Left lung (tissue), 10 donors: ENCODE data around the gene KRT80. TPM values are rescaled to one million over a fixed set of nuclear protein-coding genes. Genes with fewer than 3 reads are reported as not detected.

Source experiments
- ATAC-seq: fragments of 200-7000 bp; cut with Tn5 transposase; one replicate; pipeline ENCODE4 v1.9.1; 2020; ENCODE audit warnings: moderate library complexity
- DNase-seq, 4 donors: peaks; one replicate each; pipeline ENCODE4 v3.0.0-alpha.2; 2013 to 2020
- H3K27ac ChIP-seq, 2 donors: fragments of 200-600 bp; sonication (generic) in 1 of 2; one replicate each; pipeline versions ENCODE4 v1.5.0 to v1.8.0; 2020 to 2021
- H3K27me3 ChIP-seq, 2 donors: fragments of 200-600 bp; sonication (generic) in 1 of 2; one replicate each; pipeline versions ENCODE4 v1.5.0 to v1.8.0; 2020 to 2021
- H3K36me3 ChIP-seq, 2 donors: fragments of 200-600 bp; sonication (generic) in 1 of 2; one replicate each; pipeline versions ENCODE4 v1.5.0 to v1.8.0; 2020 to 2021
- H3K4me1 ChIP-seq, 2 donors: fragments of 200-600 bp; one replicate each; pipeline ENCODE4 v1.8.0; 2021
- H3K4me3 ChIP-seq, 2 donors: fragments of 200-600 bp; sonication (generic) in 1 of 2; one replicate each; pipeline versions ENCODE4 v1.5.0 to v1.8.0; 2020 to 2021; ENCODE audit warnings: mild to moderate bottlenecking in 1 of 2
- H3K9me3 ChIP-seq, 2 donors: fragments of 200-600 bp; sonication (generic) in 1 of 2; one replicate each; pipeline versions ENCODE4 v1.5.0 to v1.8.0; 2020 to 2021
- intact Hi-C, 2 donors: fragments of 100-400 bp; cut with DNase I; formaldehyde crosslinking; loops; one replicate each; pipeline versions ENCODE4 v1.11.2 to v1.14.2; 2022
- polyA plus RNA-seq, 6 donors: library from polyadenylated mRNA; unstranded; fragments of 120-200 nt; gene quantifications; one replicate each; pipeline ENCODE4 v1.2.1, GENCODE V29; 2013; ENCODE audit not compliant: insufficient read length in 6 of 6
- total RNA-seq, 2 donors: library from RNA; stranded (reverse); fragmentation: NEBNext Ultra II Directional; extraction: Animal tissue kit (Norgen Biotek cat#: 25700); gene quantifications; one replicate each; pipeline ENCODE4 v1.2.1, GENCODE V29; 2021
- TF ChIP-seq, protein P1 (sequence below), 2 donors: fragments of 200-600 bp; sonication (generic) in 1 of 2; IDR thresholded peaks; one replicate each; pipeline versions ENCODE4 v1.5.0 to v1.8.0; 2021; ENCODE audit warnings: antibody characterized with exemption in 2 of 2
- donor health status: DM: no; HTN: yes; CAD: no.
- donor health status: DM: no; HTN: no; CAD: no.

KRT80 gene
- total and polyA plus RNA-seq, 8 donors = 0.59 to 30.1 (median 0.93) TPM

DNA sequence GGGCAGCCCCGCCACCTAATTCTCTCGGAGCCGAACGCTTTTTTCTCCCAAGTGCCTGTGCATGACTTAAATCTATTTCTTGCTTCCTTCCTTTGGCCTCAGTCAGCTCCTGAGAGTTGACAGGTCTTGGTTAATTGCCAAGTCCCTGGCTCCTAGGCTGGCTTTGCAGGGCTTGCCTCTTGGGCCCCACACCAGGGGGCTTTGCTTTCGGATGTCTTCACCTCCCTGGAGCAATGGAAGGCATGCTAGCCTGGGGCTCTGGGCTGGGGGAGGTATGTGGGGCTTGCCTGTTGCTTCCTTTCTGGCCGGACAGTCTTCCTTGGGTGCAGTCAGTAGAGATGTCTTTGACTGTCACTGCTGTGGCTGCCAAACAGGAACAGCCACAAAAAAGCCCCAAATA is 2.2 kb upstream of the KRT80 start:
- Histone ChIP-seq H3K4me3 (no peak overlapping the region), H3K36me3 (no peaks in the 10 kb centered on the region), H3K4me1 (peaks cover 30 to 85% of the 10 kb centered on the region in 2 donors), H3K27ac (peak overlapping the region; percentile 61 to 73), H3K9me3 (no peaks in the 10 kb centered on the region), H3K27me3 (no peaks in the 10 kb centered on the region)
- intact Hi-C loops = no loop called here
- ATAC-seq (no peak), DNase-seq (peak in 1 of 4 donors; percentile 67)
- TF ChIP-seq, protein P1, sequence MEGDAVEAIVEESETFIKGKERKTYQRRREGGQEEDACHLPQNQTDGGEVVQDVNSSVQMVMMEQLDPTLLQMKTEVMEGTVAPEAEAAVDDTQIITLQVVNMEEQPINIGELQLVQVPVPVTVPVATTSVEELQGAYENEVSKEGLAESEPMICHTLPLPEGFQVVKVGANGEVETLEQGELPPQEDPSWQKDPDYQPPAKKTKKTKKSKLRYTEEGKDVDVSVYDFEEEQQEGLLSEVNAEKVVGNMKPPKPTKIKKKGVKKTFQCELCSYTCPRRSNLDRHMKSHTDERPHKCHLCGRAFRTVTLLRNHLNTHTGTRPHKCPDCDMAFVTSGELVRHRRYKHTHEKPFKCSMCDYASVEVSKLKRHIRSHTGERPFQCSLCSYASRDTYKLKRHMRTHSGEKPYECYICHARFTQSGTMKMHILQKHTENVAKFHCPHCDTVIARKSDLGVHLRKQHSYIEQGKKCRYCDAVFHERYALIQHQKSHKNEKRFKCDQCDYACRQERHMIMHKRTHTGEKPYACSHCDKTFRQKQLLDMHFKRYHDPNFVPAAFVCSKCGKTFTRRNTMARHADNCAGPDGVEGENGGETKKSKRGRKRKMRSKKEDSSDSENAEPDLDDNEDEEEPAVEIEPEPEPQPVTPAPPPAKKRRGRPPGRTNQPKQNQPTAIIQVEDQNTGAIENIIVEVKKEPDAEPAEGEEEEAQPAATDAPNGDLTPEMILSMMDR (IDR thresholded peaks at IDR 0.05) = no peak

- ATAC-seq = no peak
Measured at GRCh38 chr12:52193532-52193931, 1.7 kb upstream of the KRT80 start.

DNA sequence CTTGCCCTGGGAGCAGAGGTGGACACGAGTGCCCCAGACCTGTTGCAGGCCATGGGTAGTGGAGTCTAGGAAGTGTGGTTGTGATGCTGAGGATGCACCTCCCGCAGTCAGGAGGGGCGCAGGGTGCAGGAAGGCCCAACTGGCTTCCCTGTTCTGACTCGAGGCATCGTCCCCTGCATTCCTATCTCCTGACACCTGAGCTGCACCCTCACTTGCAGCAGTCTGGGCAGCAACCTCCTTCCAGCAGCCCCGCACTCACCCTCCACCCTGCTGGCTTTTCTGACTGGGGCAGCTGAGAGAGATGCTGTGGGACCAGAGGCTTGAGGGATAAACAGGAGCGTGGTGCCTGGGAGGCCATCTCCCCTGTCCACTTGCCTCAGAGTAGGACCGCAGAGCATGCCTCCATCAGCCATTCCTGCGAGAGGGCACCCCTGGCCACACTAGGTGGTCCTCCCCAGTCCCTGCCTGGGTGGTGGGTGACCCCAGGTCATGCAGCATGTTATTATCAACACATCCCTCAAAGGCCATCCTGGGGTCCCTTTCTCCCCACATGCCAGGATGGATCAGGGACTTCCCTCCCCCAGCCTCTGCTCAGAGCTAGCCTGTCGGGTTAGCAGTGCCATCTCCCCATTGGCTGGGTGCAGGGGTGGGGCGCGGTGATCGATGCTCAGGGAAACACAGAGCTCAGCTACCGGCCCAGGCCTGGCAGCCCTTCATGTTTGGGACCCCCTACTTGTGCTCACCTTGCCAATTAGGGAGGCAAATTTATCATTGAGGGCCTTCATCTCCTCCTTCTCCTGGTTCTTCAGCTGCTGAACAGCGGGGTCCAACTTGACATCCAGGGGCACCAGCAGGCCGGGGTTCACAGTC is 719 bp downstream of the KRT80 start:
- Histone ChIP-seq H3K9me3 (no peaks in the 10 kb centered on the region), H3K36me3 (no peaks in the 10 kb centered on the region), H3K27ac (peak overlapping the region; percentile 61 to 73), H3K4me1 (peaks cover 27 to 91% of the 10 kb centered on the region in 2 donors), H3K4me3 (peak overlapping the region in 1 of 2 donors; percentile 28), H3K27me3 (no peaks in the 10 kb centered on the region)
- ATAC-seq = no peak
- TF ChIP-seq, protein P1 (IDR thresholded peaks at IDR 0.05) = no peak
- DNase-seq = no peak
- intact Hi-C loops = no loop called here

More at GRCh38 chr12:52193532-52193931, 1.7 kb upstream of the KRT80 start:
- Histone ChIP-seq H3K27ac (peak overlapping the region; percentile 61 to 73), H3K4me3 (no peak overlapping the region), H3K9me3 (no peaks in the 10 kb centered on the region), H3K36me3 (no peaks in the 10 kb centered on the region), H3K27me3 (no peaks in the 10 kb centered on the region), H3K4me1 (peaks cover 26 to 85% of the 10 kb centered on the region in 2 donors)
- TF ChIP-seq, protein P1 (IDR thresholded peaks at IDR 0.05) = no peak
- no peak for DNase-seq
- intact Hi-C loops = no loop called here

GRCh38 chr12:52189376-52190174 is 2.2 kb downstream of the KRT80 start:
- no peaks in the 10 kb centered on the region for H3K36me3 ChIP-seq
- no peaks in the 10 kb centered on the region for H3K27me3 ChIP-seq
- H3K4me1 ChIP-seq = peaks cover 27 to 95% of the 10 kb centered on the region in 2 donors
- ATAC-seq (no peak), DNase-seq (no peak)
- H3K27ac ChIP-seq = no peak overlapping the region
- TF ChIP-seq, protein P1 (IDR thresholded peaks at IDR 0.05) = no peak
- intact Hi-C loops = no loop called here
- peak overlapping the region in 1 of 2 donors; percentile 28 for H3K4me3 ChIP-seq
- no peaks in the 10 kb centered on the region for H3K9me3 ChIP-seq

DNA sequence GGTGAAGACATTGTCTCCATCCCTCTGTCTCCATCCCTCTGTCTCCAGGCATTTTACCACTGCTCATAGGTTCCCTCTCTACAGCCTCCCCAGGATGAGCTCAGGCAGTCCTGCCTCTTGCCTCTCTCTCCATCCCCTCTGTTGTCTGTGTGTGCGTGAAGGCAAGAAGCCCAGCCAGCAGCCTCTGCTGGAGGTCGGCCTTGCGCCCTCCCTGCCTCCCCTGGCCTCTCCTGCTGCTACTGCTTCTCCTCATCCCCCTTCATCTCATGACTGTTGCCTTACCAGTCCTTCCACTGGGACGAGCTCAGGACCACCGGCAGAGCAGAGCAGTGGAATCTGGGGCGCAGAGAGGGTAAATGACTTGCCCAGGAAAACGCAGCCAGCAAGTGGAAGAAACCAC is 3.2 kb downstream of the KRT80 start:
- Histone ChIP-seq H3K27ac (no peak overlapping the region), H3K4me3 (no peak overlapping the region), H3K36me3 (no peaks in the 10 kb centered on the region), H3K9me3 (no peaks in the 10 kb centered on the region), H3K4me1 (peaks cover 23 to 92% of the 10 kb centered on the region in 2 donors), H3K27me3 (no peaks in the 10 kb centered on the region)
- intact Hi-C loops = no loop called here
- ATAC-seq (no peak), DNase-seq (no peak)
- TF ChIP-seq, protein P1 (IDR thresholded peaks at IDR 0.05) = no peak
